ENCODE measurements around the gene ANAPC16. TPM values are rescaled to one million over a fixed set of nuclear protein-coding genes. Genes with fewer than 3 reads are reported as not detected.

ANAPC16 gene
- polyA plus RNA-seq, 1 donor from 2014 or later: 209 TPM

- H3K9me3 ChIP-seq (ENCODE audit: low read length): no peaks in the 10 kb centered on the region
- H3F3A ChIP-seq (ENCODE audit: insufficient read depth, low read length, poor library complexity, severe bottlenecking): no peaks in the 10 kb centered on the region
- H3K27ac ChIP-seq (ENCODE audit: low read length): no peak overlapping the region
- no peaks in the 10 kb centered on the region for H3K9me2 ChIP-seq (ENCODE audit: insufficient read depth, low read length)
- no peaks in the 10 kb centered on the region for H3K79me2 ChIP-seq (replicated peaks; ENCODE audit: insufficient read depth, low read length)
- H2AFZ ChIP-seq (ENCODE audit: low read depth, low read length): no peak overlapping the region
- H4K20me1 ChIP-seq (ENCODE audit: insufficient read depth): no peaks in the 10 kb centered on the region
- no peaks in the 10 kb centered on the region for H3K27me3 ChIP-seq (ENCODE audit: insufficient read depth, low read depth, low read length)
- H3K4me3 ChIP-seq (ENCODE audit: low read length): no peak overlapping the region
- H3K9ac ChIP-seq (ENCODE audit: low read length): no peak overlapping the region
- no peak for TF ChIP-seq EZH2 (IDR thresholded peaks at IDR 0.05; ENCODE audit: borderline replicate concordance, insufficient read depth, low read length, poor library complexity, severe bottlenecking)
- no peak for TF ChIP-seq TAF1 (IDR thresholded peaks at IDR 0.05; ENCODE audit: low read depth)
- TF ChIP-seq, protein P1, sequence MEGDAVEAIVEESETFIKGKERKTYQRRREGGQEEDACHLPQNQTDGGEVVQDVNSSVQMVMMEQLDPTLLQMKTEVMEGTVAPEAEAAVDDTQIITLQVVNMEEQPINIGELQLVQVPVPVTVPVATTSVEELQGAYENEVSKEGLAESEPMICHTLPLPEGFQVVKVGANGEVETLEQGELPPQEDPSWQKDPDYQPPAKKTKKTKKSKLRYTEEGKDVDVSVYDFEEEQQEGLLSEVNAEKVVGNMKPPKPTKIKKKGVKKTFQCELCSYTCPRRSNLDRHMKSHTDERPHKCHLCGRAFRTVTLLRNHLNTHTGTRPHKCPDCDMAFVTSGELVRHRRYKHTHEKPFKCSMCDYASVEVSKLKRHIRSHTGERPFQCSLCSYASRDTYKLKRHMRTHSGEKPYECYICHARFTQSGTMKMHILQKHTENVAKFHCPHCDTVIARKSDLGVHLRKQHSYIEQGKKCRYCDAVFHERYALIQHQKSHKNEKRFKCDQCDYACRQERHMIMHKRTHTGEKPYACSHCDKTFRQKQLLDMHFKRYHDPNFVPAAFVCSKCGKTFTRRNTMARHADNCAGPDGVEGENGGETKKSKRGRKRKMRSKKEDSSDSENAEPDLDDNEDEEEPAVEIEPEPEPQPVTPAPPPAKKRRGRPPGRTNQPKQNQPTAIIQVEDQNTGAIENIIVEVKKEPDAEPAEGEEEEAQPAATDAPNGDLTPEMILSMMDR (IDR thresholded peaks at IDR 0.05; ENCODE audit: poor library complexity, severe bottlenecking): no peak
- TF ChIP-seq SMC3 (conservative IDR thresholded peaks at IDR 0.05; ENCODE audit: poor library complexity): no peak
- TF ChIP-seq POLR2AphosphoS5 (IDR thresholded peaks at IDR 0.05): no peak
- no peak for TF ChIP-seq MXI1 (conservative IDR thresholded peaks at IDR 0.05; ENCODE audit: poor library complexity, severe bottlenecking)
- TF ChIP-seq RAD21 (conservative IDR thresholded peaks at IDR 0.05): no peak
- TF ChIP-seq, protein P2, sequence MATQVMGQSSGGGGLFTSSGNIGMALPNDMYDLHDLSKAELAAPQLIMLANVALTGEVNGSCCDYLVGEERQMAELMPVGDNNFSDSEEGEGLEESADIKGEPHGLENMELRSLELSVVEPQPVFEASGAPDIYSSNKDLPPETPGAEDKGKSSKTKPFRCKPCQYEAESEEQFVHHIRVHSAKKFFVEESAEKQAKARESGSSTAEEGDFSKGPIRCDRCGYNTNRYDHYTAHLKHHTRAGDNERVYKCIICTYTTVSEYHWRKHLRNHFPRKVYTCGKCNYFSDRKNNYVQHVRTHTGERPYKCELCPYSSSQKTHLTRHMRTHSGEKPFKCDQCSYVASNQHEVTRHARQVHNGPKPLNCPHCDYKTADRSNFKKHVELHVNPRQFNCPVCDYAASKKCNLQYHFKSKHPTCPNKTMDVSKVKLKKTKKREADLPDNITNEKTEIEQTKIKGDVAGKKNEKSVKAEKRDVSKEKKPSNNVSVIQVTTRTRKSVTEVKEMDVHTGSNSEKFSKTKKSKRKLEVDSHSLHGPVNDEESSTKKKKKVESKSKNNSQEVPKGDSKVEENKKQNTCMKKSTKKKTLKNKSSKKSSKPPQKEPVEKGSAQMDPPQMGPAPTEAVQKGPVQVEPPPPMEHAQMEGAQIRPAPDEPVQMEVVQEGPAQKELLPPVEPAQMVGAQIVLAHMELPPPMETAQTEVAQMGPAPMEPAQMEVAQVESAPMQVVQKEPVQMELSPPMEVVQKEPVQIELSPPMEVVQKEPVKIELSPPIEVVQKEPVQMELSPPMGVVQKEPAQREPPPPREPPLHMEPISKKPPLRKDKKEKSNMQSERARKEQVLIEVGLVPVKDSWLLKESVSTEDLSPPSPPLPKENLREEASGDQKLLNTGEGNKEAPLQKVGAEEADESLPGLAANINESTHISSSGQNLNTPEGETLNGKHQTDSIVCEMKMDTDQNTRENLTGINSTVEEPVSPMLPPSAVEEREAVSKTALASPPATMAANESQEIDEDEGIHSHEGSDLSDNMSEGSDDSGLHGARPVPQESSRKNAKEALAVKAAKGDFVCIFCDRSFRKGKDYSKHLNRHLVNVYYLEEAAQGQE (IDR thresholded peaks at IDR 0.05; ENCODE audit: borderline replicate concordance): no peak
- TF ChIP-seq EP300 (conservative IDR thresholded peaks at IDR 0.05; ENCODE audit: poor library complexity, severe bottlenecking): no peak
- no peaks in the 10 kb centered on the region for H3K36me3 ChIP-seq (ENCODE audit: insufficient read depth, low read length)
- H3K4me2 ChIP-seq (ENCODE audit: low read length): no peak overlapping the region
These were observed 44.6 kb upstream of the ANAPC16 start for GRCh38 chr10:72171175-72171630.

- no peak overlapping the region for H3K4me3 ChIP-seq (ENCODE audit: low read length)
- TF ChIP-seq EZH2 (IDR thresholded peaks at IDR 0.05; ENCODE audit: borderline replicate concordance, insufficient read depth, low read length, poor library complexity, severe bottlenecking): no peak
- no peak for TF ChIP-seq MXI1 (conservative IDR thresholded peaks at IDR 0.05; ENCODE audit: poor library complexity, severe bottlenecking)
- no peak for TF ChIP-seq RAD21 (conservative IDR thresholded peaks at IDR 0.05)
- TF ChIP-seq EP300 (conservative IDR thresholded peaks at IDR 0.05; ENCODE audit: poor library complexity, severe bottlenecking): no peak
- TF ChIP-seq, protein P1 (IDR thresholded peaks at IDR 0.05; ENCODE audit: poor library complexity, severe bottlenecking): no peak
- no peak for TF ChIP-seq POLR2AphosphoS5 (IDR thresholded peaks at IDR 0.05)
- TF ChIP-seq, protein P2 (IDR thresholded peaks at IDR 0.05; ENCODE audit: borderline replicate concordance): no peak
- no peak for TF ChIP-seq SMC3 (conservative IDR thresholded peaks at IDR 0.05; ENCODE audit: poor library complexity)
- TF ChIP-seq TAF1 (IDR thresholded peaks at IDR 0.05; ENCODE audit: low read depth): no peak
- H3K79me2 ChIP-seq (replicated peaks; ENCODE audit: insufficient read depth, low read length): no peaks in the 10 kb centered on the region
- H4K20me1 ChIP-seq (ENCODE audit: insufficient read depth): no peaks in the 10 kb centered on the region
- H3K27me3 ChIP-seq (ENCODE audit: insufficient read depth, low read depth, low read length): no peaks in the 10 kb centered on the region
- no peaks in the 10 kb centered on the region for H3F3A ChIP-seq (ENCODE audit: insufficient read depth, low read length, poor library complexity, severe bottlenecking)
- H3K4me2 ChIP-seq (ENCODE audit: low read length): no peak overlapping the region
- H3K27ac ChIP-seq (ENCODE audit: low read length): no peak overlapping the region
- H3K9me3 ChIP-seq (ENCODE audit: low read length): no peaks in the 10 kb centered on the region
- no peaks in the 10 kb centered on the region for H3K9me2 ChIP-seq (ENCODE audit: insufficient read depth, low read length)
- no peaks in the 10 kb centered on the region for H3K36me3 ChIP-seq (ENCODE audit: insufficient read depth, low read length)
- no peak overlapping the region for H2AFZ ChIP-seq (ENCODE audit: low read depth, low read length)
- no peak overlapping the region for H3K9ac ChIP-seq (ENCODE audit: low read length)
These were observed 42.6 kb upstream of the ANAPC16 start for GRCh38 chr10:72173262-72173618.
